Prostate gland (tissue), 2 donors: ENCODE data around the gene ACOX3. TPM values are rescaled to one million over a fixed set of nuclear protein-coding genes. Genes with fewer than 3 reads are reported as not detected.

Experiments
- DNase-seq: peaks from one replicate; pipeline ENCODE4 v3.0.0-alpha.2; 2019; ENCODE audit warnings: low spot score
- H3K27ac ChIP-seq, 2 donors: fragments of 200-600 bp; sonication (generic); 2 replicates each; pipeline ENCODE4 v1.5.1; 2017 to 2019
- H3K27me3 ChIP-seq: fragments of 200-600 bp; sonication (generic); replicated peaks from 2 replicates; pipeline ENCODE4 v1.5.1; 2019; ENCODE audit not compliant: insufficient read depth
- H3K36me3 ChIP-seq, 2 donors: fragments of 200-600 bp; sonication (generic); 1 replicate in 1 of 2; 2 replicates in 1 of 2; pipeline versions ENCODE4 v1.5.1 to v1.8.1; 2017 to 2019
- H3K4me1 ChIP-seq: fragments of 200-600 bp; sonication (generic); replicated peaks from 2 replicates; pipeline ENCODE4 v1.5.1; 2019
- H3K4me3 ChIP-seq, 2 donors: fragments of 200-600 bp; sonication (generic); 2 replicates each; pipeline ENCODE4 v1.5.1; 2017 to 2019
- H3K9me3 ChIP-seq: fragments of 200-600 bp; sonication (generic); 2 replicates; pipeline ENCODE4 v1.5.1; 2017
- CTCF ChIP-seq, 4 experiments: fragments of 200-600 bp in 2 of 4; fragments of 450-650 bp in 2 of 4; sonication (generic) in 2 of 4; IDR thresholded peaks; 1 replicate in 3 of 4; 2 replicates in 1 of 4; pipeline ENCODE4 v1.5.1; 2016 to 2019; ENCODE audit warnings: antibody characterized with exemption in 4 of 4, mild to moderate bottlenecking in 2 of 4, moderate library complexity in 2 of 4
- POLR2A ChIP-seq: fragments of 450-650 bp; IDR thresholded peaks from one replicate; pipeline ENCODE4 v1.6.1; 2016; ENCODE audit warnings: antibody characterized with exemption, mild to moderate bottlenecking
- POLR2AphosphoS5 ChIP-seq: sonication (generic); formaldehyde crosslinking; IDR thresholded peaks from one replicate; pipeline ENCODE4 v1.6.1; 2017; ENCODE audit warnings: antibody characterized with exemption
- WGBS: methylation state at CpG from one replicate; pipeline ENCODE4 v1.1.5; 2018; 5-methylcytosine and 5-hydroxymethylcytosine counted together
- intact Hi-C: fragments of 100-400 bp; cut with DNase I; formaldehyde crosslinking; loops from one replicate; pipeline ENCODE4 v1.14.2; 2022
- total RNA-seq, 2 donors: library from RNA; depleted of rRNA; stranded (reverse); fragments of >200 nt; gene quantifications; one replicate each; pipeline ENCODE4 v1.1.0, GENCODE V29; 2016

The ACOX3 gene
- total RNA-seq, 2 donors from 2014 or later = 65.7 to 75.4 TPM

DNA sequence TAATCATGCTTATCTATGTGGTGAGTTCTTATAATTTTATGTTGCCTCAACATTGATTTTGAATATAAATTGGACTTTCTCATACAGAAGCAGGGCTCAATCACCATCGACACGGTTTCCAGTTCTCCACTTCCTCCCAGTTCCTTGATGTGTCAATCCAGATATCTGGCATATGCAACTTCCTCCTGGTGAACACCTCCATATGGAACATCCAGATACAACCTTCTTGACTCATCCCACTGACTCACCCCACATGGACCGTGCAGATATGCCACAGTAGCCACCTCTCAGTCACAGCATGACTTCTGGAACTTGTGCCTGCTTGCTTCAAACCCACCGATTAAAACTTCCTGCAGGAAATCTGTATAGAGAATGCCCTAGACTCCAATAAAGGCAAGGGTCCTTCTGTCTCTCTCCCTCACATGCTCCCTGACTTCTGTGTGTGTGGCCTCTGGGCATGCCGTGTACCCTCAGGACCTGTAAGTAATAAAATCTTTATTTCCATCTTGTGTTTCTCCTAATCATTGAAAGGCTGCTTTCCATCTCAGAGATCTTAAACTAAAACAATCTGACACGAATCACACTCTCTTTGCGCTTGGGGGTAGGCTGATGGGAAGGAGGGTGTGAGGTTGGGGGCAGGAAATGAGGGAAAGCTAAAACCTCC is 104.0 kb downstream of the ACOX3 start:
- DNase-seq = no peak
- H3K27ac ChIP-seq = no peak overlapping the region
- TF ChIP-seq CTCF (IDR thresholded peaks at IDR 0.05) (no peak), POLR2A (no peak), POLR2AphosphoS5 (no peak)
- no peaks in the 10 kb centered on the region for H3K27me3 ChIP-seq
- intact Hi-C loops = no loop called here
- H3K9me3 ChIP-seq = no peaks in the 10 kb centered on the region
- 78% methylated on average over 7 of the region's 7 CpGs for WGBS
- H3K4me3 ChIP-seq = no peak overlapping the region
- H3K36me3 ChIP-seq = no peaks in the 10 kb centered on the region
- H3K4me1 ChIP-seq = no peaks in the 10 kb centered on the region

- Histone ChIP-seq H3K27me3 (no peaks in the 10 kb centered on the region), H3K4me3 (no peak overlapping the region), H3K4me1 (peaks cover 4% of the 10 kb centered on the region), H3K27ac (no peak overlapping the region), H3K36me3 (no peaks in the 10 kb centered on the region), H3K9me3 (no peaks in the 10 kb centered on the region)
- intact Hi-C loops = no loop called here
- TF ChIP-seq CTCF (IDR thresholded peaks at IDR 0.05) = no peak
- TF ChIP-seq POLR2AphosphoS5 = no peak
- no peak for TF ChIP-seq POLR2A
- WGBS = 91% methylated on average over 2 of the region's 2 CpGs
- DNase-seq = no peak
Measured at GRCh38 chr4:8335848-8336247, 104.7 kb downstream of the ACOX3 start.

DNA sequence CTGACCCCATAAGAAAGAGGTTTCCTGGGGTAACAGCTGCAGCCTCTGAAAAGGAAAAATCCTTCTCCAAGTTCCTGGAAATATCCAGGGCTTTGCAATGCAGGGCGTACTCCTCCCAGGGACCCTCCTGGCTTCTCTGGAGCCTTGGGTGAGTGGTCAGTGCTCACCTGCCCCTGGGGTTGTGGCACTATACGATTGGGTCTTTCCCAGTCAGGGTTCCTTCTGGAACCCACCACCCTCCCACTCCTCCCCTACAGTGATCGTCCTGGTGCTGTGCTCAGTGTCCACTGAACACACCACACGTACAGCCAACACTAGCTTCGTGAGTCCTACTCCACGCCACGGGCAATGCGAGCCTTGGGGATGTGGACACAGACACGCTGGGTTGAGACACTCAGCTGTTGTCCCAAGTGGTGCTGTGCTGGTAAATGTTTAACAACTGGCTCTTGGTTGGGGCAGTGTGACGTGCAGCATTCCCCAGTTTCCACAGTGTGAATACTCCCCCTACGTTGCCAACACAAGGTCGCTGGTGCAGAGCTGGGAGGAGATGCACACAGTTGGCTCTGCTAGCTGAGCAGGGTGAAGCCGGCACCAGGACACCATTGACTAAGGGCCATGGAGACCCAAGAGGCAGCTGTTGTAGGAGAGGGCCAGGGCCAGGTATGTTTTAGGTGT is 105.6 kb downstream of the ACOX3 start:
- no peak for TF ChIP-seq POLR2AphosphoS5
- TF ChIP-seq CTCF (IDR thresholded peaks at IDR 0.05) = no peak
- TF ChIP-seq POLR2A = no peak
- no peak overlapping the region for H3K27ac ChIP-seq
- H3K27me3 ChIP-seq = no peaks in the 10 kb centered on the region
- no peaks in the 10 kb centered on the region for H3K36me3 ChIP-seq
- 94% methylated on average over 13 of the region's 13 CpGs for WGBS
- peaks cover 6% of the 10 kb centered on the region for H3K4me1 ChIP-seq
- DNase-seq = no peak
- no peaks in the 10 kb centered on the region for H3K9me3 ChIP-seq
- no peak overlapping the region for H3K4me3 ChIP-seq
- intact Hi-C loops = no loop called here

- Histone ChIP-seq H3K27ac (no peak overlapping the region), H3K4me1 (peaks cover 6% of the 10 kb centered on the region), H3K4me3 (no peak overlapping the region), H3K36me3 (no peaks in the 10 kb centered on the region), H3K9me3 (no peaks in the 10 kb centered on the region), H3K27me3 (no peaks in the 10 kb centered on the region)
- no peak for TF ChIP-seq POLR2A
- no peak for TF ChIP-seq CTCF (IDR thresholded peaks at IDR 0.05)
- intact Hi-C loops = no loop called here
- 81% methylated on average over 14 of the region's 14 CpGs for WGBS
- no peak for DNase-seq
Measured at GRCh38 chr4:8333726-8334460, 106.6 kb downstream of the ACOX3 start.
